IMR-90 (cell line): ENCODE results near the gene MAN2A2.

ENCODE experiments used
- BHLHE40 ChIP-seq: fragments of 150-350 bp; IDR thresholded peaks from 2 replicates; pipeline ENCODE4 v1.6.1; 2016; ENCODE audit warnings: mild to moderate bottlenecking, low read depth, low read length
- CEBPB ChIP-seq: IDR thresholded peaks from 2 replicates; pipeline ENCODE4 v1.6.1; 2012; ENCODE audit warnings: low read depth, low read length, improper control_type of control experiment
- CHD1 ChIP-seq: IDR thresholded peaks from 2 replicates; pipeline ENCODE4 v1.6.1; 2012; ENCODE audit warnings: low read depth, low read length, improper control_type of control experiment
- MAFK ChIP-seq: IDR thresholded peaks from 2 replicates; pipeline ENCODE4 v1.6.1; 2012; ENCODE audit warnings: low read depth, low read length, improper control_type of control experiment
- MAZ ChIP-seq: IDR thresholded peaks from 2 replicates; pipeline ENCODE4 v1.6.1; 2012; ENCODE audit warnings: low read depth, mild to moderate bottlenecking, low read length, improper control_type of control experiment, moderate library complexity, borderline replicate concordance
- MXI1 ChIP-seq: IDR thresholded peaks from 2 replicates; pipeline ENCODE4 v1.6.1; 2012; ENCODE audit warnings: low read depth, mild to moderate bottlenecking, low read length, moderate library complexity, borderline replicate concordance
- NFE2L2 ChIP-seq: fragments of 150-350 bp; IDR thresholded peaks from 2 replicates; pipeline ENCODE4 v1.6.1; 2016; ENCODE audit warnings: low read depth, mild to moderate bottlenecking, low read length
- POLR2A ChIP-seq: IDR thresholded peaks from 2 replicates; pipeline ENCODE4 v1.6.1; 2012; ENCODE audit warnings: mild to moderate bottlenecking, low read depth, low read length
- RAD21 ChIP-seq: IDR thresholded peaks from 2 replicates; pipeline ENCODE4 v1.6.1; 2012; ENCODE audit warnings: low read length, improper control_type of control experiment
- RCOR1 ChIP-seq: IDR thresholded peaks from 2 replicates; pipeline ENCODE4 v1.6.1; 2012; ENCODE audit warnings: mild to moderate bottlenecking, low read length, improper control_type of control experiment; ENCODE audit not compliant: insufficient replicate concordance
- RFX5 ChIP-seq: IDR thresholded peaks from 2 replicates; pipeline ENCODE4 v1.8.0; 2012; ENCODE audit warnings: low read depth, mild to moderate bottlenecking, low read length, moderate library complexity
- TF ChIP-seq, protein P1 (sequence below): fragments of 150-350 bp; IDR thresholded peaks from 2 replicates; pipeline ENCODE4 v1.6.1; 2017; ENCODE audit warnings: mild to moderate bottlenecking, antibody characterized with exemption, low read length, low read depth
- TF ChIP-seq, protein P2 (sequence below): conservative IDR thresholded peaks from 2 replicates; pipeline ENCODE4 v1.5.1; 2012; ENCODE audit warnings: mild to moderate bottlenecking, low read depth, low read length, improper control_type of control experiment

DNA sequence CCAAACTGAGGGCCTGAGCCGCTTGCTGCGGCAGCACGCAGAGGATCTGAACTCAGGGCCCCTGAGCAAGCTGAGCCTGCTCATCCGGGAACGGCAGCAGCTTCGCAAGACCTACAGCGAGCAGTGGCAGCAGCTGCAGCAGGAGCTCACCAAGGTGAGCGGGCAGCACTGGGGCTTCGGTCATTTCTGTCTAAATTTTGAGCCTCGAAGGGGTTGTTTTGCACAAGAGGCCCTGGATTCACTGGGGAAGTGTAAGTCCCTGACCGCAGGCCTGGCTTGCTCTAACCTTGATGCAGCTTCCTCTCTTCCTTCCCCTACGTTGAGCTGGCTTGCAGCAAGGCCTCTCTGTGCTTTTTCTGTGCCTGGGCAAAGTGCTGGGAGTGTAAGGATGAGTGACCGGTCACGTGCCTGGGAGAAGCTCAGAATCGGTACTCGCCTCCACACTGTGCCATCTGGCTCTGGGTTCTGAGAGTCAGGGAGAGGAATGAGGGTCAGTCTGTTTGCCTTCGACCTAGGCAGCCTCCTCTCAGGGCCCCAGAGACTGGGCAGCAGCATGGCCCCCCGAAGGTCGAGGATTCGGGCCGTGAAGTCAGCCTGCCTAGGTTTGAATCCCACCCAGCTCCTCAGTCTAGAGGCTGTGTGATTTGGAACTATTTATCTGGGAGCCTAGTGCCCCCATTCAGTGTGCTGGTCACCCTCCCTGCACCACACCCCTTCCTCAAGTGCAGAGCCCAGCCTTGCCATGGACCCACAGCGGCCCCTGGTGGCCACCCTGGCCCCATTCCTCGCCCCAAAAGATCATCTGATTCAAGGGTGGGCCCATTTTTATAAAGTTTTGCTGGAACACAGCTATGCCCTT is 17.4 kb upstream of the MAN2A2 start:
- TF ChIP-seq, protein P1, sequence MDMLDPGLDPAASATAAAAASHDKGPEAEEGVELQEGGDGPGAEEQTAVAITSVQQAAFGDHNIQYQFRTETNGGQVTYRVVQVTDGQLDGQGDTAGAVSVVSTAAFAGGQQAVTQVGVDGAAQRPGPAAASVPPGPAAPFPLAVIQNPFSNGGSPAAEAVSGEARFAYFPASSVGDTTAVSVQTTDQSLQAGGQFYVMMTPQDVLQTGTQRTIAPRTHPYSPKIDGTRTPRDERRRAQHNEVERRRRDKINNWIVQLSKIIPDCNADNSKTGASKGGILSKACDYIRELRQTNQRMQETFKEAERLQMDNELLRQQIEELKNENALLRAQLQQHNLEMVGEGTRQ: no peak
- TF ChIP-seq, protein P2, sequence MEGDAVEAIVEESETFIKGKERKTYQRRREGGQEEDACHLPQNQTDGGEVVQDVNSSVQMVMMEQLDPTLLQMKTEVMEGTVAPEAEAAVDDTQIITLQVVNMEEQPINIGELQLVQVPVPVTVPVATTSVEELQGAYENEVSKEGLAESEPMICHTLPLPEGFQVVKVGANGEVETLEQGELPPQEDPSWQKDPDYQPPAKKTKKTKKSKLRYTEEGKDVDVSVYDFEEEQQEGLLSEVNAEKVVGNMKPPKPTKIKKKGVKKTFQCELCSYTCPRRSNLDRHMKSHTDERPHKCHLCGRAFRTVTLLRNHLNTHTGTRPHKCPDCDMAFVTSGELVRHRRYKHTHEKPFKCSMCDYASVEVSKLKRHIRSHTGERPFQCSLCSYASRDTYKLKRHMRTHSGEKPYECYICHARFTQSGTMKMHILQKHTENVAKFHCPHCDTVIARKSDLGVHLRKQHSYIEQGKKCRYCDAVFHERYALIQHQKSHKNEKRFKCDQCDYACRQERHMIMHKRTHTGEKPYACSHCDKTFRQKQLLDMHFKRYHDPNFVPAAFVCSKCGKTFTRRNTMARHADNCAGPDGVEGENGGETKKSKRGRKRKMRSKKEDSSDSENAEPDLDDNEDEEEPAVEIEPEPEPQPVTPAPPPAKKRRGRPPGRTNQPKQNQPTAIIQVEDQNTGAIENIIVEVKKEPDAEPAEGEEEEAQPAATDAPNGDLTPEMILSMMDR: peak; percentile 97
- TF ChIP-seq POLR2A (no peak), MXI1 (no peak), BHLHE40 (no peak), MAZ (peak; percentile 35; the same call in 1 of the 2 replicates), RFX5 (no peak), CEBPB (no peak), RCOR1 (no peak), RAD21 (peak; percentile 98), CHD1 (no peak), MAFK (no peak), NFE2L2 (no peak)
